ENCODE results near the gene DCLK1. TPM values are rescaled to one million over a fixed set of nuclear protein-coding genes. Genes with fewer than 3 reads are reported as not detected.

DCLK1 gene
- total RNA-seq, 1 experiment from 2014 or later, result not detected

- ChIA-PET CTCF (no interaction called here), POLR2A (no interaction called here)
- H3K36me3 ChIP-seq (ENCODE audit: control insufficient read depth, insufficient read depth, low read length), result no peaks in the 10 kb centered on the region
- H3K27ac ChIP-seq (ENCODE audit: low read length), result no peak overlapping the region
- no TSS peak for BruUV-seq (replicated peaks)
- no peak overlapping the region for H3K4me3 ChIP-seq (ENCODE audit: low read depth in 2 of 2, low read length in 2 of 2)
- DNase-seq (ENCODE audit: low read depth, low spot score), result no peak
- intact Hi-C loops (cut with micrococcal nuclease; ENCODE audit: unreplicated experiment), result no loop called here
- H3K27me3 ChIP-seq (ENCODE audit: control insufficient read depth, insufficient read depth, low read length), result no peaks in the 10 kb centered on the region
- H3K9me3 ChIP-seq (ENCODE audit: control insufficient read depth, insufficient read depth, low read depth, low read length), result no peaks in the 10 kb centered on the region
- in situ Hi-C loops (cut with HindIII; ENCODE audit: low pct_unique_long_range_greater_than_20kb, low sequenced_read_pairs), result no loop called here
- TF ChIP-seq POLR2AphosphoS5 (IDR thresholded peaks at IDR 0.05; ENCODE audit: low read depth, low read length) (no peak), REST (IDR thresholded peaks at IDR 0.05; ENCODE audit: insufficient read depth in 1 of 2, low read depth in 2 of 2, low read length in 1 of 2) (no peak), TCF7L2 (IDR thresholded peaks at IDR 0.05; ENCODE audit: low read depth, low read length) (no peak), CTCF (IDR thresholded peaks at IDR 0.05) (no peak), SIN3A (IDR thresholded peaks at IDR 0.05; ENCODE audit: borderline replicate concordance, insufficient read depth, low read depth, low read length) (no peak)
- no peaks in the 10 kb centered on the region for H3K4me1 ChIP-seq (ENCODE audit: control insufficient read depth, insufficient read depth, low read length)
- ATAC-seq, result no peak
Observed at GRCh38 chr13:35940734-35941133, 190.4 kb downstream of the DCLK1 start.

- in situ Hi-C loops (cut with HindIII; ENCODE audit: low pct_unique_long_range_greater_than_20kb, low sequenced_read_pairs) (no loop called here), intact Hi-C loops (cut with micrococcal nuclease; ENCODE audit: unreplicated experiment) (no loop called here)
- Histone ChIP-seq H3K36me3 (ENCODE audit: control insufficient read depth, insufficient read depth, low read length) (no peaks in the 10 kb centered on the region), H3K27me3 (ENCODE audit: control insufficient read depth, insufficient read depth, low read length) (no peaks in the 10 kb centered on the region), H3K4me3 (ENCODE audit: low read depth in 2 of 2, low read length in 2 of 2) (no peak overlapping the region), H3K4me1 (ENCODE audit: control insufficient read depth, insufficient read depth, low read length) (no peaks in the 10 kb centered on the region), H3K9me3 (ENCODE audit: control insufficient read depth, insufficient read depth, low read depth, low read length) (no peaks in the 10 kb centered on the region), H3K27ac (ENCODE audit: low read length) (no peak overlapping the region)
- ATAC-seq (no peak), DNase-seq (ENCODE audit: low read depth, low spot score) (no peak)
- CTCF ChIA-PET, result no interaction called here
- BruUV-seq (replicated peaks), result no TSS peak
- POLR2A ChIA-PET, result no interaction called here
- TF ChIP-seq CTCF (IDR thresholded peaks at IDR 0.05) (no peak), POLR2AphosphoS5 (IDR thresholded peaks at IDR 0.05; ENCODE audit: low read depth, low read length) (no peak), SIN3A (IDR thresholded peaks at IDR 0.05; ENCODE audit: borderline replicate concordance, insufficient read depth, low read depth, low read length) (no peak), TCF7L2 (IDR thresholded peaks at IDR 0.05; ENCODE audit: low read depth, low read length) (no peak), REST (IDR thresholded peaks at IDR 0.05; ENCODE audit: insufficient read depth in 1 of 2, low read depth in 2 of 2, low read length in 1 of 2) (no peak)
Observed at GRCh38 chr13:35936246-35936978, 194.8 kb downstream of the DCLK1 start.
